GOT3 (cell line): ENCODE measurements around the gene CEP290.
"Not testable (repeated sequence)": the region's sequence is repeated elsewhere in the genome, so short reads cannot be mapped to it uniquely, and the experiment has no call there.

Experiments used
- DNase-seq: peaks from one replicate; lab custom pipeline; 2025; ENCODE audit warnings: mixed read lengths; lab: John Stamatoyannopoulos, UW

The CEP290 gene

DNA sequence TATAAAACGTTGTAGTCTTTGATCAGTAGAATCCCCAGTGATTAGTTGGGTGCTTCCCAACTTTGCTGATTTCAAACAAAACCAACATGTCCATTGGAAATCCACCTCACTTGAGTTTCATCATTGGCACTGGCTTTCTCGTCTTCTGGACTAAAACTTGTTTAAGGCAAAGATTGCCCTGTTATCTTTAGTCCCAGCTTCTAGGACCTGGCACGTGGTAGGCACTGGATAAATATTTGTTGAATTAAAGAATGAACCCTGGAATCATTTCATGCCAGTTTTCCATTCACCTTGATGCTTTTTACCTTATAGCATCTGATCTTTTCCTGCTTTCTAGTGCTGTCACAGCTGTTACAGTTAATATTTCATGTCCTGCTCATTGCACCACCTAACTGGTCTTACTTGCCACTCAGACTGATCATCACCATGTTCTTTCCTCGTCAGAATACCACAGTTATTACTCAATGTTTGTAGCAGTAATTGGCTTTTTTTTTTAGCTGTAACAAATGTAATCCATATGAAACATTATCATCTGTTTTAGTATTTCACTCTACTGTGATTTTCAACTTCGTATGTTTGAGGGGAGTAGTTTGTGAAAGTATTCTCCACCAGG is 105.4 kb downstream of the CEP290 start:
- no peak for DNase-seq

DNA sequence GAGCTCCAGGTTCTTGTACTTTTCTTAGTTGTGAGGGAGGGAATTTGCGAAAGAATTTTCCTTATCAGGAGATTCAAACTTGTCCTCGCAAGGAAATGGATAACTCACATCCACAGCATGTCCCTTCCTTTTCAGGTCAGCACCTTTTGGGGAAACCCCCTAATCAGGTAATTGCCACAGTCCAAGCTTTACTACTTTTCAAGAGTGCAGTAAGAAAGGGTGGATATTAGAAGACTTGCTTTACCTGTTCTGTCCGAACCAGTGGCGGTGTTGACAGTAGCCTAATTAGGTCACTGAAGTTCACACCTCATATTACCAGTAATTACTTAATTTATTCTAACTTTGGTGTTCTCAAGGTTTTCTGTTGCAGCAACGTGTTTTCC is 106.0 kb downstream of the CEP290 start:
- no peak for DNase-seq

DNA sequence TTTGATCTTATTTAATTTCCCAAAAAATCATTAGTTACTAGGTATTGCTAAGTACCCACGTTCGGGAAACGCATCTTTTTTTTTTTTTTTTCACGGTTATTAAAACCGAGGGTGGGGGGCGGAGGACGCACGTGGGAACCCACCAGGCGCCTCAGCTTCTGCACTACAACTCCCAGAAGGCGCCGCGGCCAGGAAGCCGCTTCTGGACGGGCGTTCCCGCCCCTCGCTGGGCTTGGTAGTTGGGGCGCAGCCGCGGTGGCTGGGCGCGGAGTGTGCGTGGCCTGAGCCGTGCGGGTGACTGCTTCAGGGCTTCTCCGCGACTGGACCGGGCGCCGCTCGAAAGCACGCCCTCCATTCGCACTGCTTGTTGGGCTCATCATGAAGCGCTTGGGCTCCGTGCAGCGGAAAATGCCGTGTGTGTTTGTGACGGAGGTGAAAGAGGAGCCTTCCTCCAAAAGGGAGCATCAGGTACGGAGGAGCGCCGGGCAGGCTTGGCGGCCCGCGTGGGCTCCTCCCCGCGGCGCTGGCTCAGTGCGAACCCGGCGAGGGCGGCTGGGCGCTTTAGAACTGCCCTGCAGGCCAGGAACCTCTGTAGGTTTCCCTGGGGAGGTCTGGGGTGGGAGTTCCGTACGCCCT is 106.5 kb downstream of the CEP290 start:
- DNase-seq = peak; percentile 54

GRCh38 chr12:88031161-88031560 is 110.7 kb downstream of the CEP290 start:
- not testable (repeated sequence) for DNase-seq

DNA sequence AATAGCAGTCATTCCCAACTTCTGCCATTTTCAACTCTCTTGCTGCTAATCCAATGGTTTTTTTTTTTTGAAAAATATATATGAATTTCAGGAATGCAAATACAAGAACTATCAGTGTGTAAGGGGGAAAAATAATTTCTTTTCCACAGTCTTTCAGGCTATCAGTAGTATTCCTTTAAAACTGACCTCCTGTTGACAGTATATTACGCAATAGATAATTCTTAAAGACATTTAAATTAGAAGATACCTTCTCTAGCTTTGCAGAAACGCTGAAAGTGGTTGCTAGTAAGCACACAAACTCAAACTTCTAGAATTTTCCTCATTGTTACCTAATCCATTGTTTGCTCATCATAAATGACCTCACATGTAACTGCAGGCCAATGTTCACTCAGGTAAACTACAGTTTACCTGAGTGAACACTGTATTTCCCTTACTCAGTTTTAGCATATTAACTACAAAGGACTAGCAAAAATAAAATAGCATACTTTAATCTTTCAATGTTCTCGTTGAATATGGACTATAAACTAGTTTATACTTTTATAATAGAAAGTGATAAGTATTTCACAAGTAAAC is 112.7 kb downstream of the CEP290 start, which contains the start of gene C12orf50:
Gene C12orf50, minus strand, starts transcription at position 309 of the 573 bp plus-strand sequence. CDS start 2,439 bp downstream, outside the sequence.
- DNase-seq = no peak

- DNase-seq = no peak
These were observed 115.7 kb downstream of the CEP290 start for GRCh38 chr12:88026196-88026595.

- no peak for DNase-seq
These were observed 123.9 kb downstream of the CEP290 start for GRCh38 chr12:88017964-88018363.

DNA sequence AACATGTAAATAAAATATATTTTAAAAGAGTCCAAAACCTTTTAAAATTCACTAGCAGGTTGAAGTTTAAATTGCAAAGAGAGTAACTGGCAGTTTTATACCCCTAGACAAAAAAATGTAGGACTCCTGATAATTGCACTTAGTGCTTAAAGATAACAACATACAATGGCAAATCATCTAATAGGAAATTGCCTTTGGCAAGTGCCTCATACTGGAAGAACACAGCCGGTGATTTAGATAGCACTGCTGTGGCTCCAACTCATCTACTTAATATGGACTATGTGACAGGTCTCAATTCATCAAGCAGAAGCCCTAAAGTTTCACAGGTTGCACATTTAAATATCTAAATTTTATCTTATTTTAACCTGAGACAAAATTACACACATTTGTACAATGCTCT is 126.1 kb downstream of the CEP290 start:
- no peak for DNase-seq

- no peak for DNase-seq
These were observed 130.1 kb downstream of the CEP290 start for GRCh38 chr12:88011755-88012154.

DNA sequence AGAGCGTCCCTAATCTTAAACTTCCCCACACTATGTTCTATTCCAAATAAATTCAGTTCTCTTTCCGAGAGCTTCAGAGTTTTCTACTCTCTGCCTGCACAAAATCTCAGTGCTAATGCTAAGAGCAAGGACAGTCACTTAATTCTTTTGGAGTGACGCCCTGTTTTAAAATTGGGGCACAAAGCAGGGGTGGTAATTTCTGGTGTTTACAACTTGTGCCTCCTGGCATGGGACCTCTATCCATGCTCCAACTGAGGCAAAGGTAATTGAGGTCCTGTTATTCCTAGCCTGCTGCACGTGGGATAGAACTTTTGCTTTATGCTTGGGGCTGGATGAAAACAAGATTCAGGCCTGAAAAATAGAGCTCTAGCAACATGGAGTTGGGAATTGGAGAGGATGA is 135.5 kb downstream of the CEP290 start:
- no peak for DNase-seq

DNA sequence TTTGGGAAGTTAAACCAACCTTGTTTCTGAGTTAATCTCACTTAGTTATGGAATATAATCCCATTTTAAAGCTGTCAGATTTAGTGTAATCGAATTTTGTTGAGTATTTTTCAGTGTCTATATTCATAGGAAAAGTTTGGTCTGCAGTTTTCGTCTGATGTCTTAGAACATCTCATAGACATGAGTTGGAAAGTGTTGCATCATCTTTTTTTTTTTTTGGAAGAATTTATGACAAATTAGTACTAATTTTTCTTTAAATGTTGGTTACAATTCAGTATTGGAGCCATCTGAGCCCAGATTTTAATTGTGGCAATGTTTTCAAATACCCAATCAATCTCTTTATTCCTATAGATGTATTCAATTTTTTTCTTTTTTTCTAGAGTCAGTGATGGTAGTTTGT is 140.6 kb downstream of the CEP290 start:
- no peak for DNase-seq
